Mesendoderm (in vitro differentiated cells): ENCODE measurements around the gene HMGB1.

Experiments used
- DNase-seq: peaks from one replicate; pipeline ENCODE4 v3.0.0; 2013
- H2AK5ac ChIP-seq: 2 replicates; pipeline ENCODE4 v1.6.1; 2013; ENCODE audit warnings: low read length, inconsistent platforms
- H2BK120ac ChIP-seq: 2 replicates; pipeline ENCODE4 v1.6.1; 2013; ENCODE audit warnings: low read depth, mild to moderate bottlenecking, low read length, moderate library complexity, mixed read lengths
- H2BK15ac ChIP-seq: replicated peaks from 2 replicates; pipeline ENCODE4 v1.6.1; 2013; ENCODE audit warnings: low read depth, mild to moderate bottlenecking, moderate library complexity
- H2BK5ac ChIP-seq: 2 replicates; pipeline ENCODE4 v1.6.1; 2013; ENCODE audit warnings: low read length, inconsistent platforms
- H3K18ac ChIP-seq: 2 replicates; pipeline ENCODE4 v1.6.1; 2013; ENCODE audit warnings: mild to moderate bottlenecking, low read length, mixed read lengths
- H3K23ac ChIP-seq: one replicate; pipeline ENCODE4 v1.6.1; 2013; ENCODE audit warnings: low read length
- H3K27ac ChIP-seq: 2 replicates; pipeline ENCODE4 v1.5.1; 2013; ENCODE audit warnings: low read depth, mild to moderate bottlenecking, inconsistent platforms, low read length, moderate library complexity
- H3K27me3 ChIP-seq: 2 replicates; pipeline ENCODE4 v1.6.1; 2013; ENCODE audit warnings: low read length, control low read depth, mild to moderate bottlenecking, inconsistent platforms; ENCODE audit not compliant: insufficient read depth, poor library complexity
- H3K36me3 ChIP-seq: 2 replicates; pipeline ENCODE4 v1.6.1; 2013; ENCODE audit warnings: low read length, inconsistent platforms; ENCODE audit not compliant: control insufficient read depth, insufficient read depth
- H3K4ac ChIP-seq: one replicate; pipeline ENCODE4 v1.6.1; 2013; ENCODE audit warnings: low read depth, mild to moderate bottlenecking, low read length, moderate library complexity
- H3K4me1 ChIP-seq: 2 replicates; pipeline ENCODE4 v1.6.1; 2013; ENCODE audit warnings: low read depth, low read length, inconsistent platforms; ENCODE audit not compliant: control insufficient read depth
- H3K4me2 ChIP-seq: 2 replicates; pipeline ENCODE4 v1.6.1; 2013; ENCODE audit warnings: low read length
- H3K4me3 ChIP-seq: 2 replicates; pipeline ENCODE4 v1.5.1; 2013; ENCODE audit warnings: mild to moderate bottlenecking, low read length
- H3K56ac ChIP-seq: one replicate; pipeline ENCODE4 v1.6.1; 2013; ENCODE audit warnings: low read length
- H3K79me1 ChIP-seq: 2 replicates; pipeline ENCODE4 v1.6.1; 2013; ENCODE audit warnings: low read length, inconsistent platforms
- H3K79me2 ChIP-seq: 2 replicates; pipeline ENCODE4 v1.6.1; 2013; ENCODE audit warnings: mild to moderate bottlenecking, low read length; ENCODE audit not compliant: control insufficient read depth, insufficient read depth
- H3K9ac ChIP-seq: 2 replicates; pipeline ENCODE4 v1.6.1; 2013; ENCODE audit warnings: low read length, inconsistent platforms
- H4K5ac ChIP-seq: one replicate; pipeline ENCODE4 v1.6.1; 2013; ENCODE audit warnings: low read length
- H4K8ac ChIP-seq: one replicate; pipeline ENCODE4 v1.6.1; 2013; ENCODE audit warnings: low read depth, mild to moderate bottlenecking, control low read depth, low read length, moderate library complexity
- WGBS: extraction: QIAGEN DNeasy Blood & Tissue Kit; methylation state at CpG from one replicate; pipeline ENCODE4 v1.1.7; 2013; ENCODE audit warnings: low lambda C conversion rate, missing lambda C conversion rate; ENCODE audit not compliant: insufficient coverage; ENCODE audit errors: extremely low coverage; 5-methylcytosine and 5-hydroxymethylcytosine counted together

HMGB1 gene

DNA sequence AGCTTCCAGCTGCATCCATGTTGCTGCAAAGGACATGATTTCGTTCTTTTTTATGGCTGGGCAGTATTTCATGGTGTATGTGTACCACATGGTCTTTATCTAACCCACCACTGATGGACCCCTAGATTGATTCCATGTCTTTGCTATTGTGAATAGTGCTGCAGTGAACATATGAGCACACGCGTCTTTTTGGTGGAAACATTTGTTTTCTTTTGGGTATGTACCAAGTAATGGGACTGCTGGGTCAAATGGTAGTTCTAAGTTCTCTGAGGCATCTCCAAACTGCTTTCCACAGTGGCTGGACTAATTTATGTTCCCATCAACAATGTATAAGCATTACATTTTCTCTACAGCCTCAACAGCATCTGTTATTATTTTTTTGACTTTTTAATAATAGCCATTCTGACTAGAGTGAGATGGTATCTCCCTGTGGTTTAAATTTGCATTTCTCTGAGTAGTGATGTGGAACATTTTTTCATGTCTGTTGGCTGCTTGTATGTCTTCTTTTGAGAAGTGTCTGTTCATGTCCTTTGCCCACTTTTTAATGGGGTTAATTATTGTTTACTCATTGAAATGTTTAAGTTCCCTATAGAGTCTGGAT lies 50.2 kb downstream of the HMGB1 start:
- H4K8ac ChIP-seq, result no peak overlapping the region
- no peak overlapping the region for H3K4ac ChIP-seq
- H3K36me3 ChIP-seq, result no peaks in the 10 kb centered on the region
- no peaks in the 10 kb centered on the region for H3K79me1 ChIP-seq
- no peak overlapping the region for H2BK15ac ChIP-seq
- no peaks in the 10 kb centered on the region for H3K27me3 ChIP-seq
- H3K4me2 ChIP-seq, result no peak overlapping the region
- no peak overlapping the region for H3K4me3 ChIP-seq
- H3K79me2 ChIP-seq, result no peaks in the 10 kb centered on the region
- WGBS, result no CpG with 5 or more reads among the region's 3 CpGs
- DNase-seq, result no peak
- no peak overlapping the region for H2BK5ac ChIP-seq
- no peak overlapping the region for H2AK5ac ChIP-seq
- no peak overlapping the region for H3K27ac ChIP-seq
- no peak overlapping the region for H4K5ac ChIP-seq
- H3K4me1 ChIP-seq, result no peaks in the 10 kb centered on the region
- no peak overlapping the region for H2BK120ac ChIP-seq
- H3K56ac ChIP-seq, result no peak overlapping the region
- no peak overlapping the region for H3K18ac ChIP-seq
- no peak overlapping the region for H3K9ac ChIP-seq
- no peak overlapping the region for H3K23ac ChIP-seq

- no CpG with 5 or more reads among the region's 3 CpGs for WGBS
- H3K79me2 ChIP-seq, result no peaks in the 10 kb centered on the region
- no peaks in the 10 kb centered on the region for H3K79me1 ChIP-seq
Measured at GRCh38 chr13:30413842-30414241, 51.9 kb downstream of the HMGB1 start.

DNA sequence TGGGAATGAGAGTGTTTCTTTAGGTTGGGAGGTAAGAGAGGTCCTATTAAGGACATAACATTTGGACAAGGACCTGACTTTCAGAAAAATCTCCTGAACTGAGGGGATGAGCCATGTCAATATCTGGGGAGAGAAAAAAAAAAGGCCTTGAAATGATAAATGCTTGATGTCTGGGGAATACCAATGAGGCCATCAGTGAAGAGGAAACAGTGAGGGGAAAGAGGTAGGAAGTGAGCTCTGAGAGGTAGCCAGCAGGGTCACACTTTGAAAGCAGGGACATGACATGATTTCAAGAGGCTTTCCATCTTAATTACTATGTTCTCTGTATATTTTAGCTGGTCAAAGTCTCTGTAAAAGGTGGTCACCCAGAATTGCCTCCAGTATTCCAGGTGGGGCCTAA lies 53.4 kb downstream of the HMGB1 start:
- H3K56ac ChIP-seq, result no peak overlapping the region
- no peaks in the 10 kb centered on the region for H3K79me2 ChIP-seq
- no peak overlapping the region for H2BK5ac ChIP-seq
- no peak overlapping the region for H3K4me2 ChIP-seq
- H2BK120ac ChIP-seq, result no peak overlapping the region
- no peak for DNase-seq
- H3K9ac ChIP-seq, result no peak overlapping the region
- H3K27ac ChIP-seq, result no peak overlapping the region
- H2AK5ac ChIP-seq, result no peak overlapping the region
- H3K79me1 ChIP-seq, result no peaks in the 10 kb centered on the region
- H4K5ac ChIP-seq, result no peak overlapping the region
- no peak overlapping the region for H3K4me3 ChIP-seq
- H3K27me3 ChIP-seq, result no peaks in the 10 kb centered on the region
- H3K4me1 ChIP-seq, result peaks cover 2% of the 10 kb centered on the region
- H3K23ac ChIP-seq, result no peak overlapping the region
- H2BK15ac ChIP-seq, result no peak overlapping the region
- H3K4ac ChIP-seq, result no peak overlapping the region
- H3K18ac ChIP-seq, result no peak overlapping the region
- no peaks in the 10 kb centered on the region for H3K36me3 ChIP-seq
- H4K8ac ChIP-seq, result no peak overlapping the region

More at GRCh38 chr13:30413842-30414241, 51.9 kb downstream of the HMGB1 start:
- Histone ChIP-seq H3K18ac (no peak overlapping the region), H2AK5ac (no peak overlapping the region), H2BK15ac (no peak overlapping the region), H3K36me3 (no peaks in the 10 kb centered on the region), H3K56ac (no peak overlapping the region), H3K9ac (no peak overlapping the region), H2BK120ac (no peak overlapping the region), H3K4me3 (no peak overlapping the region), H4K8ac (no peak overlapping the region), H3K27ac (no peak overlapping the region), H3K4me1 (no peaks in the 10 kb centered on the region), H2BK5ac (no peak overlapping the region), H4K5ac (no peak overlapping the region), H3K23ac (no peak overlapping the region), H3K4ac (no peak overlapping the region), H3K4me2 (no peak overlapping the region), H3K27me3 (no peaks in the 10 kb centered on the region)
- no peak for DNase-seq

- no CpG with 5 or more reads among the region's 2 CpGs for WGBS
Measured at GRCh38 chr13:30410705-30411125, 55.0 kb downstream of the HMGB1 start.

GRCh38 chr13:30409886-30410704 lies 55.6 kb downstream of the HMGB1 start:
- Histone ChIP-seq H3K9ac (no peak overlapping the region), H2BK5ac (no peak overlapping the region), H2BK120ac (no peak overlapping the region), H3K4me3 (no peak overlapping the region), H4K8ac (no peak overlapping the region), H2AK5ac (no peak overlapping the region), H3K79me1 (no peaks in the 10 kb centered on the region), H4K5ac (no peak overlapping the region), H3K23ac (no peak overlapping the region), H3K79me2 (no peaks in the 10 kb centered on the region), H3K56ac (no peak overlapping the region), H3K4me2 (no peak overlapping the region), H3K36me3 (no peaks in the 10 kb centered on the region), H3K18ac (no peak overlapping the region), H3K27ac (no peak overlapping the region), H2BK15ac (no peak overlapping the region), H3K4me1 (peaks cover 2% of the 10 kb centered on the region), H3K4ac (no peak overlapping the region), H3K27me3 (no peaks in the 10 kb centered on the region)
- peak; percentile 13 for DNase-seq
- no CpG with 5 or more reads among the region's 13 CpGs for WGBS

More at GRCh38 chr13:30410705-30411125, 55.0 kb downstream of the HMGB1 start:
- Histone ChIP-seq H3K4me2 (no peak overlapping the region), H3K36me3 (no peaks in the 10 kb centered on the region), H3K27ac (no peak overlapping the region), H2BK120ac (no peak overlapping the region), H3K56ac (no peak overlapping the region), H2BK15ac (no peak overlapping the region), H2AK5ac (no peak overlapping the region), H3K79me1 (no peaks in the 10 kb centered on the region), H3K4me3 (no peak overlapping the region), H2BK5ac (no peak overlapping the region), H3K23ac (no peak overlapping the region), H3K79me2 (no peaks in the 10 kb centered on the region), H3K9ac (no peak overlapping the region), H4K8ac (no peak overlapping the region), H4K5ac (no peak overlapping the region), H3K18ac (no peak overlapping the region), H3K27me3 (no peaks in the 10 kb centered on the region), H3K4ac (no peak overlapping the region), H3K4me1 (peaks cover 2% of the 10 kb centered on the region)
- DNase-seq, result no peak
